NCI-H2227 (cell line): ENCODE results near the gene GULP1.

Experiments used
- DNase-seq: peaks from one replicate; lab custom pipeline; 2025; ENCODE audit not compliant: unreplicated experiment; lab: John Stamatoyannopoulos, UW

GULP1 gene

GRCh38 chr2:188322569-188323551 is 31.2 kb downstream of the GULP1 start:
- no peak for DNase-seq

DNA sequence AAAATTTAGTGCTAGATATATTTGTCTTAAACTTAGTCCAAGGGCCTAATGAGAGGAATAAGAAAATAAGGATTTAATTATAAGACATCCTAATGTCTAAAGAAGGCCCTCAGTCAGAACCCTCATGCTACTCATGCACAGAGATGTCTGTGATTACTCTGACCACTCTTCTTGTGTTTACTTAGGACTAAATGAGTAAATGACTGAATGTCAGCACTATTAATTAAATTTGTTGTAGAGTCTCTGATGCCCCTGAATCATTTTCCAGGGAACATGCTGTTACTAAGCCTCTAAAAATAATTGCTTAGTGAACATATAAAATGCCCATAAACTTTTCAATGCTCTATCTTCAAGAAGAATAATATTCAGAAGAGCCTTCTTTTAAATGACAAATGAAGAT is 32.4 kb downstream of the GULP1 start:
- no peak for DNase-seq

GRCh38 chr2:188326290-188326668 is 34.6 kb downstream of the GULP1 start:
- DNase-seq = no peak

- DNase-seq = no peak
Observed at GRCh38 chr2:188326669-188327301, 35.1 kb downstream of the GULP1 start.

DNA sequence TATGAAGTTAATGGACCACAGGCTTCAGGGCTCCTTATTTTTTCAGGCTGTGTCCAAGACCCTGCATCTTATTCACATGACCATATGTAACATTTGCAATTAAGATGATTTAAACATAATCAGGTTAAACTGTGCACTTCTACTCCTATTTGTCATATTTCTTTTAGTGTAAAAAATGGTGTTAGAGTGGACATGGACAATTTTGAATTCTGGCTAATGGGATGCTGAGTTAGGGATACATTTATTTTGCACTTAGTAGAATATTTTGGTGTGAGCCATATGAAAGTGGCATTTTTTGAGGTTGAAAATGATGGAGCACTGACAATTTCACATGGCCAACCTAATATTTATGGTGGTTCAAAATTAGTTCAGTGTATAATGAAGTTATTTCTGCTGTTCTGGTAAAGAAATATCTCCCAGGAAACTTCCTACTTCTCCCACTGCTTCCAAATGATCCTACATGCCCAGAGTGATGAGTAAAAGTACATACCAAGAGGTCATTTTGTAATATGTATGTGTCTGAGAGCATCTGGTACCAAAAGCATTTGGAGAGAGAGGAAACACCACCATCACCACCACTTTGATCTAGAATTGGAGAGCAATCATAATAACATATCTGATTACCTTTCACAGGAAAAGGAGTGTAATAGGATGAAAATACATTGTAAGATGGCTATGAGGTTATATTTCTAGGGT is 36.0 kb downstream of the GULP1 start:
- no peak for DNase-seq

DNA sequence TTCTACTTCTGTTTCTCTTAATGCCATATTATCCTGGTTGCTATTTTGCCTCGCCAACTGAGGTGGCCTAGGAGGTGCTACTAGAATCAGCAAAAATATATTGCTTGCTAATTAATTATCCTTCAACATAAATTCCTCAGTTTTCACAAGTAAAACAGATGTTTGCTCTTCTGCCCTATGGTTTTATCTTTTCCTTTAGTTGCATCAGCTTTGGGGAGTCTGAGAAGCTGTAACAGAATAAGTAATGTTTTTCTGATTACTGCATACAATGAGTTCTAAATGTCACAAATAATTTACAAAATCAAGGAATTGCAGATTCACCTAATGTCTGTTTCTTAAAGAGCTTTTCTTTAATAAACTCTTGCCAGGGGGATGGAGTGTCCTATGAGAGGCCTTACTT is 36.7 kb downstream of the GULP1 start:
- no peak for DNase-seq

DNA sequence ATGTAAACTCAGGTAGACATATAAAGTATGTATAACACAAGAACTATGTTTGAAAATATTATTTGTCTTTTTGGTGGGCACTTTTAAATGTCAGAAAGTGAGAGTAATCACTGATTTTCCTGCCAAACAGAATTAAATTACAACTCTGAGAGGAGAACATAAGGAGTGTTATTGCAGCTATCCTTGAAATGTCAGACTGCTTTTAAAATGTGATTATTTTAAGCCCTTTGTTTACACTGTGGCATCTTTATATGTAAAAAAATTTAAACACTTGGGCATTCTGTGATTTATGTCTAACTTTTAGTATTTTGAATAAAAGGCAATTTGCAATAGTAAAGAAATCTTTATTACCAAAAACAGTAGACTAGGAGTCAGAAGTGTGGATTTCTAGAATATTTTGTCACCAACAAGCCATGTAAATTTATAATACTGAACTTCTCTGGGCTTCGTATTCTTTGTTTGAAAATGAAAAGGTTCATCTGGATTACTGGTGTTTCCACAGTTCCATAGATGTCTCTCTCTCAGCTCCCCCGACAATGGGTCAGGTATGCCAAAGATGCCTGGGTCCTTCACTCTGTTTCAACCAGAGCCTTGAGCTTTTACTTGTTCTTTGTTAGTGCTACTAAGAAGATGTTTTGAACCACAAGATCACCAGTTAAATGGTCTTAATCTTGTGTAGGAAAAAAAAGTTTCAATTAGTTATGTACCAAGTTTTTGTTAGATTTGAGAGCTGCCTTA is 38.8 kb downstream of the GULP1 start:
- DNase-seq = no peak

DNA sequence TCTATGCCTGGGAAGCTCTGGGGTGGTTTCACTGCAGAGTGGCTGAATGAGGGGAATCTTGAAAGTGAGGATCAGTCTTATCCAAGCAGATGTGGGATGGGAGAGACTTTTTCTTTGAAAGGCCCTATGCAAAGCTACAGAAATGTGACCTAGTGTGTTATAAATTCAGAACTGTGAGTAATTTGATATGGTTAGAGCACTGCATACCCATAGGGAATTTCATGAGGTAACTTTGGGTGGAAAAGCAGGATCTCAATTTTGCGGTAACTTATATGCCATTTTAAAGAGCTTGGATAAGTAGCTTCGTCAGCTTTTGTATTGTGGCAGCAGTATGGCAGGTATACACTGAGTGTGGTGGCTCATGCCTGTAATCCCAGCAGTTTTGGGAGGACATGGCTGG is 40.9 kb downstream of the GULP1 start:
- DNase-seq = no peak

DNA sequence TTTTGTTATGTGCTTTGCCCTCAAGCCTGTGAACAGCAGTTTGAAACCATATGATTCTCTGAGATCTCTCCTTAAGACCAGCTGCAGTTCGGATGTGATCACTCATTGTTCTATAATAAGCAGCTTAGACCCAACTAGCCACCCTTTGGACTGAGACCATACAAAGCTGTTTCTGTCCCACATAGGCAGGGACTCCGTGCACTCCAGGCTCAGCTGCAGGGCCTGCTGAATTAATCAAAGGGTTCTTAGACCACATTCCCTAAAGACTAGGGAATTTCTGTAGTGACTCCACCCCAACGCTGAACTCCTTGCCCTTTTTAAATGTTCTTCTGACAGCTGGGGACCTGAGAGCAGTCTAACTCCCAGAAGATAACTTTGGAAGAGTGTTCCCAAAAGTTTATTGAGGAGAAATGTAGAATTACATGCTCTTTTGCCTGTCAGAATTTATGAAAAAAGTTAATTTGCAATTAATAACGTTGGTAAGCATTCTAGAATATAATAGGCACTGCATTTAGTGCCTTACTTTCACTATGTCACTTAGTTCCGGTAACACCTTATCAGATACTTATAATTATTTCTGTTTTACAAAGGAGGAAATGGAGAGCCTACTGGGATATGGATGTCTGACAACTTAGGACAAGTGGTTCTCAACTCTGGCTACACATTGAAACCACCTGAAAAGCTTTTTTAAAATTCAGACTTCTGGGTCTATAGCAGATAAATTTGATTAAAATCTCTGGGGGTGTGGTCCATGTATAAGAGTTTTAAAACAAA is 42.3 kb downstream of the GULP1 start:
- no peak for DNase-seq

DNA sequence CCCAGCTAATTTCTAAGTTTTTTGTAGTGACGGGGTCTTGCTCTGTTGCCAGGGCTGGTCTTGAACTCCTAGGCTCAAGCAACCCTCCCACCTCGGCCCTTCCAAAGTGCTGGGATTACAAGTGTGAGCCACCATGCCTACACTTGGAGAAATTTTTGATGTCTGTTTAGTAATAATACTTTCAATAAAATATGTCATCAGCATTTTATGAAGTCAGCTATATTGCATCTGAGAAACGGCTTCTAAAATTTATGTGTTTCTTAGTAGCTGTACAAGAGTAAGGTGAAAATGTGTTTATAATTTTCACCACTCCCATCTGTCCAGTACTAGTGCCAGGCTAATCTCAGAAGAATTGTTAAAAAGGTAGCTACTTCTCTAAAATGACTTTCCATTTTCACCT is 46.8 kb downstream of the GULP1 start:
- no peak for DNase-seq

GRCh38 chr2:188340257-188340656 is 48.6 kb downstream of the GULP1 start:
- DNase-seq = no peak

- no peak for DNase-seq
Observed at GRCh38 chr2:188345020-188345419, 53.3 kb downstream of the GULP1 start.

DNA sequence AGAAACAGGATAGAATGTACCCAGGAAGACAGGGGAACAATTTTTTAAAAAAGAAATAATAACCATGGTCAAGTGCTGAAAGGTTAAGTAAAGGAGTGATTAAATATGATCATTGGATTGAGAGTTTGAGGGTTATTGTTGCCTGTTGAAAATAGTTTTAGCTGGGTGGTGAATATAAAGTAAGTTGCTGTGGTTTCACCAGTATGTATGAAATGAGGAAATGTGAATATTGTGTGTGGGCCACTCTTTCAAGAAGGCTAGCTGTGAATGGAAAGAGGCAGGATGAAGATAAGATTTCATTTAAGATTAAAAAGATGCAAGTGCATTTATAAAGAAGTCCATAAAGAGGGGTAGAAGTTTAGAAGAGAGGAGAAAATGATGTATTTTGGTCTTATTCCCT is 53.8 kb downstream of the GULP1 start:
- DNase-seq = no peak

DNA sequence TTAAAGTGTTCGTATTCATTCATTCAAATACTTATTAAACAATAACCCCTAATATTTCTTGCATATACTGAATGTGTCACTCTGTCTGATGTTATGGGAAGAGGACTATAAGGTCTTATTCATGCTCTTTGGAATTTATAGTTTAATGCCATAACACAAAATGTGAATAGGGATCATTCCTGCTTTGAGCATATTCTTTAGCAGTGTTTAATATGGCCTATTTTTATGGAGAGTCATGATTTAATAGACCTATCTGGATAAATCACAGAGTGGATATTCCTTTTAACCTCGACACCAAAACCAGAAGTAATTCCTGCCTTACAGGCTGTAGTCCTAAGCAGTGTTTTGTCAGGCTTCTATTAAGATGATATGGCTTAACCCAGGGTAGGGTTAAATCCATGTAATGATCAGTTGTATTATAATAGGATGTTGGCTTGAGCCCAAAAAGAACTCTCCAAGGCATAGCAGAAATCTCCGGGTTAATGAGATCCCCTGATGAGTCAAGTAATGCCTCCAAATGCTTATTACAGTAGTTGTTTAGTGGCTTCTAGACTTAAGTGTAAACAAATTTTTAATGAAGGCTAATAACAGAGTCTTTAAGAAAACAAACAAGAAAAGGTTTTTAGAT is 54.3 kb downstream of the GULP1 start:
- DNase-seq = no peak

- DNase-seq = no peak
Observed at GRCh38 chr2:188349019-188349418, 57.3 kb downstream of the GULP1 start.

- DNase-seq = no peak
Observed at GRCh38 chr2:188353282-188353681, 61.6 kb downstream of the GULP1 start.

DNA sequence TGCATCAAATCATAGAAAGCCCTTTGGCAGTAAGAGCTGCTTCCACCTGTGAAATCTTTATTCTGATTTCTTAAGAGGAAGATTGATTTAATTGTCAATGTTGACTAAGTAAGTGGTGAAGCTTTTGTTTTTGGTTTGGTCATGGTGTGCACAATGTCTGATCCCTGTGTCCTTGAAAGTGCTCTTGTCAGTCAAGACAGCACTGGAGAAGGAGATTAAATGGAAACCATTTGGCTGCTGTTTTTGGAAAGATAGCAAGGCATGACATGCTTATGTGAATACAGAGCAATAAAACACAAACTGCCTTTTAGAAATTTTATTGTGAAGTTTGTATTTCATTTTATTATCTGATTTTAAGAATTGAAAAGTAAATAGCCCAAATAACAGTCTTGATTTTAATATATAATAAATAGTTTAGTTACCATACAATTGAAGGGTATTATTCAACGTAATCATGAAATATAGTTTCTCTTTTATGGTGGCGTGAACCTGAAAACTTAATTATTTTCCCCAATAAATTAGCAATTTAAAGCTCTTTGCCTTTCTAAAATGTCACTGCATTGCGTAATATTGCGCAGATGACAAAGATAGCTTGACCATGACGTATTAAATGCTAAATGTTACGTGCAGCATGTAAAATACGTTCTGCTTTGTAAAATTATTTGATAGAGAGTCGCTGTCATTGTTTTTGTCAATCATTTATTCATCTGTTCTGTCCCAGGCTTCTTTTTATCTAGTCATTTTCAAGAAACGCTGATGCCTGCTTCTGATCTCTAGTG is 69.0 kb downstream of the GULP1 start:
- DNase-seq = no peak

DNA sequence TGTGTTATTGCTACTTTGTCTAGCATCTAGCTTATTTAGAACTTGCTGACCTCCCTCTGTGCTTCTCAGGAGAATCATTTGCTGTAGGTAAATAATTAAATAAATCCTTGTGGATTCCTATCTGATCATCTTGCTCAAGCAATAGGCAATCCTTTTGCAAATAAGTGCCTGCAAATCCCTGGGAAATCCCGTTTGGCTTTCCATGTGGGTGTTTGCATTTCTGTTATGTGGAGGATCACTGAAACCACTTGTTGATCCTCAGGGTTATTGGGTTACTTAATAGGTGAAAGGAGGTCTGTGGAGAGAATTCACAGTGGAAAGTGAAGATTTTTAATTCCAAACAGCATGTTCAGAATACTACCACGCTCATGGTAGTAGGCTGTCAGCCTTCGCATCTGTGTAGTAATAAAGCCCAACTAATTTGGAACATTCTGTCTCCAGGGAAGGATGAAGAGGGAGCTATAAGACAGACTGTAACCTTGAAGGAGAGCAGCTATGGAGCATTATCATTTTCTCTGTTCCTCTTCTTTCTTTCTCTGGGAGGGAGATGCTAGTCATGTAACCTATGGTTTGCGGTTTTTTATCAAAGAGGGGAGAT is 72.5 kb downstream of the GULP1 start:
- no peak for DNase-seq
